Activated CD4-positive, alpha-beta T cell treated with anti-CD3 and anti-CD28 coated beads, Interleukin-10, Interleukin-2, amounts not matched to agents 100 ng/mL and 50 ng/mL, durations not matched to agents 16 hours and 8 hours (primary cell): ENCODE data around the gene SLC6A6.

Experiments used
- DNase-seq: peaks from one replicate; pipeline ENCODE4 v3.0.0-alpha.2; 2020

Gene SLC6A6

DNA sequence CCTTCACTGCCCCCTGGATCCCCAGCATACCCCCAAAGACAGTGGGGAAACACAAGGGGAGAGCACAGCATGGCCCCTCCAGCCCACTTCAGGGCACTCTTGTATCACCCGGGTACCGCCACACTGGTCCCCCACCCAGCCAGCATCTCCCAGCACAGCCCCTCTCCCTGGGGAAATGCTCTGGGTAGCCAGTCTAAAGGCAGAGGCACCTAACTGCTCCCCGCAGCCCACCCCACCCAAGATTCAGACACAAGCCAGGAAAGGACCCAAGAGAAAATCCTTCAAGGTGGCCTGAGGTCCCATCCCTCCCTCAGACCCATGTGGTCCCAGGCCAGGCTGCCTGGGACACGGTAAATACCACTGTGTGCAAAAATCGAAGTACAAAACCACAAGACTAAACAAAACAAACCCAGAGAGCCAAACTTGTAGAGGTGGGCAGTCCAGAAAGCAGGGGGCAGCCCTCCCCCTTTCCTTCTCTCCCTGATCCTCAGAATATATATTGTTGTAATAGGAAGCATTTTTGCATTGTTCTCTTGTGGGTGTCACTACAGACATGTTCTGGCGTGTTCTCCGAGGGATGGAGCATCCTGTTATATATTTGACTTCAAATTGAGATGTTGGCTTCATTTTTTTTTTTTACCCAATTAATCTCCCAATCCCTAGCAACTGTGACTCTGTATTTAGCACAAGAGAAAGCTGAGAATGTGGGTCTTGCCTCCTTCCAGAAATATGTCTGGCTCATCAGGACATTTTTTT is 86.1 kb downstream of the SLC6A6 start:
- no peak for DNase-seq

- no peak for DNase-seq
Measured at GRCh38 chr3:14489641-14490040, 87.2 kb downstream of the SLC6A6 start.

GRCh38 chr3:14490255-14490654 is 87.8 kb downstream of the SLC6A6 start:
- no peak for DNase-seq

DNA sequence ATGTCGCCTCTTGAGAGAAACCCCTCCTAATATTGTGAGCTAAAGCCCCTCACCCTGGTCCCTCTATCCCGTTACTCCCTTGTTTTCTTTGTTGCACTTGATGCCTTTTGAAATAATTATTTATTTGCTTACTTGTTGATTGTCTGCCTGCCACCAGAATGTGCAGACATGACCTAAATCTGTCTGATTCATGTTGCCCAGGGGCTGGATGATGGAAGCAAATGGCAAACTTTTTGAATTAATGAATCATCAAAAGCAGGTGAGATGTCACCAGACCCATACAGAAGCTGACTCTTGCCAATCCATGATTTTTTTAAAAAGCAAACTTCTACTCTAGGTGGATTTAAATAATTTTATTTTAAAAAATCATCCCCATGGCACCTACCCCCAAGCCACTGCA is 88.4 kb downstream of the SLC6A6 start:
- no peak for DNase-seq

- no peak for DNase-seq
Measured at GRCh38 chr3:14491396-14492190, 89.2 kb downstream of the SLC6A6 start.

DNA sequence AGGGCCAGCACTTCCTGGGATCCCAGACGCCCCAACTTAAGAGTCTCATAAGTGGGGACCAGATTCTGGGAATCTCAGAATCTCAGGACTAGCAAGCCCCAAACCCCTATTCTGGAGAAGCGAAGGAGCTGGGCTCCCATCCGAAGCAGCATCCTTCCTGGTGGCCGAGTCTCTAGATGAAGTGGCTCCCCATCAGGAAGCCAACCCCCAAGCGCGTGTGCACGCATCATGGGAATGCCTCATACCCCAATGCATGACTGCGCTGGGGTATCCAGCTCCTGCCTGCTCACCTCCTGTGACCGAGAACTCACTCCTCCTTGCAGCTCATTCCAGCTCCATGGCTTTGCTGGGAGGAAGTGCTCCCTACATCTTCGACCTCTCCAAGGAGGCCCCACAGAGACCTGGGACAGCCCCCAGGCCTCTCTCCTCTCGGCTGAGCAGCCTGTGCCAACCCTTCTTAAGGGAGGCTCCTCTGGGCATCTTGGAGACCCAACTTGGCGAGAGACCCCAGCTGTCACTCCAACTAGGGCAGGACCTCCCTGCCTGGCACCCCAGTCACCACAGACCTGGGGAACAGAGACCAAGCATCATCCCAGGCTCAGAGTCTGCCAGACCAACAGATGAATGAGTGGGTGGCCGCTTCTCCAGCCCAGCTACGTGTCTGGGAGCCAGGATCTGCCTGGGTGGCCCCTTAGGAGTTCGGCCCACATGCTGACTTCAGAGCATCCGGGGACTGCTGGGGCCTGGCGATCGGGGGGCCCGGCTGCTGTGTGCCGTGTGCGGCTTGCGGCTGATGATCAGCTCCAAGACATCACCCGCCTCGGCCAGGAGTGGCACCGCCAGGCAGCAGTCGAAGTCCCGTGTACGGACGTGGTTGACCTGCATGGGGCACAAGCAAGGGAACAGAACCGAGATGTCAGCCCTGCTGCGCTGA is 90.8 kb downstream of the SLC6A6 start:
- no peak for DNase-seq

DNA sequence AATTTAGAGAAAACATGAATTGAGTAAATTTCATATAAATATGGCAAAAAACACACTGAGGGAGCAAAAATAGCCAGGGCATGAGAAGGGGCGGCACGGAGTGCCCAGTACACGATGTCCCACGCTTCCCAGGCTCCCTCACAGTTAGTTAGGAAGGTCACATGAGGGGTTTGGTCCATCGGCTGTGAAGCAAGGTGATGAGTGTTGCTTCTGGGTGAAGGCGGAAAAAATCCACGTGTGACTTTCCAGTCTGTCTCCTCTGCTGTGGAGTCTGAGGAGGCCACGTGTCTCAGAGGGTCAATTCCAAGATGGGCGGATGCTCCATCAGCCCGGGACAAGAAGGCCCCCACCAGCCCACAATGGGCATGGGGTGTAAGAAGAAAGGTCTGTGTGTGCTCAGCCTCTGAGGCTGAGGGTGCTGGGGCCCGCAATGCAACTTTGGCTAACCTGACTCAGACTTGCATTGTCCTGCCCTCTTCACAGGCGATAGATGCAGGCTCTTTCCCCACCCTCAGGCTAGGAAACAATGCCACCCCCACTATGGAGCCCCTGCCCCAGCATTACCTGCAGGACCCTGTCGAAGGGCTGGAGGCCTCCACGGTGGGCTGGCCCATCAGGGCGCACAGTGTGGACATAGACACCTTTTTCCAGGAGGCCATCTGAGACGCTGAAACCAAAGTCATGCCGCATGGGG is 92.0 kb downstream of the SLC6A6 start:
- DNase-seq, result no peak

- no peak for DNase-seq
Measured at GRCh38 chr3:14494973-14495300, 92.5 kb downstream of the SLC6A6 start.

DNA sequence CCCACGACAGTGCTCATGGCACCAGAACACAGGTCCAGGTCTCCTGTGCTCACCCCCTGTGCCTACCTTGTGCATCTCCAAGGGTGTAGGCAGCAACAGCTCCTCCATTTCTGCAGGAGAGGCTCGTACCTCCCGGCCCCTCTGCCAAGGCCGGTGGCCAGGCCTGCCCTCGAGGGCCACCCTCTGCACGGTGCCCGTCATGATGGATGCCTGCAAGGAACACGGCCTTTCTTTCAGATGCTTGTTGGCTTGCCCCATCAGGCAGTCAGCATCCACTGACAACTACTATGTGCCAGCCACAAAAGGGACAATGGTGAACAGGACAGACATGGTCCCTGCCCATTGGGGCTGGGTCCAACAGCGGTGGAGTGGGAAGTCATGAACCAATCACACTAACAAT is 93.9 kb downstream of the SLC6A6 start:
- no peak for DNase-seq

GRCh38 chr3:14497321-14497720 is 94.9 kb downstream of the SLC6A6 start:
- DNase-seq, result no peak

GRCh38 chr3:14502472-14502871 is 100.1 kb downstream of the SLC6A6 start:
- no peak for DNase-seq

DNA sequence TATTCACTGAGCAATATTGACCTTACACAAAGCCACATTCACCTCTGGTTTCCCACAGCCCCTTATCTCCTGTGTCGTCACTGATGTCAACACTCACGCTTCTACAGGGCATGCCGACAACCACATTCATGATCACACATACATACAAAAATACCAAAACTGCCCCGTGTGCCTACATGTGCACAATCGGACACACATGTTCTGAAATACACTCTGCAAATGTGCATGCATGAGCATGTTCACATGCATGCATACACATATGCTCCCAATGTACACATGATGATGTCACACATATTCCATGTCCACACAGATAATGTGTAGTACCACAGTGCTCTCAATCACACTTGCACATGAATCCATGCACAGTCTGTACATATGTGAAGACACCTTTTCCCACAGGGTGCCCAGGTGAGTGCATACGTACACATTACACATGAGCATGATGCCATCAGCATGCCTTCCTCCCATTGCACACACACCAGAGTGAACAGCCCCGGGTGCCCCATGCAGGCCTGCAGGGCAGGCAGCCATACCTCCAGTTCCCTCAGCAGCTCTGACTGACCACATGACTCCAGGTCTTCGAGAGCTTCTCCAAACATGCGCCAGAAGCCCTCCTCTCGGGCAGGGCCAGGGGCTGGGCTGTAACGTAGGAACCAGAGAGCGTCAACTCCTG is 100.8 kb downstream of the SLC6A6 start:
- no peak for DNase-seq

- DNase-seq, result no peak
Measured at GRCh38 chr3:14503706-14504065, 101.3 kb downstream of the SLC6A6 start.

GRCh38 chr3:14505001-14505802 is 102.8 kb downstream of the SLC6A6 start:
- DNase-seq, result no peak

GRCh38 chr3:14505803-14506500 is 103.5 kb downstream of the SLC6A6 start:
- no peak for DNase-seq

DNA sequence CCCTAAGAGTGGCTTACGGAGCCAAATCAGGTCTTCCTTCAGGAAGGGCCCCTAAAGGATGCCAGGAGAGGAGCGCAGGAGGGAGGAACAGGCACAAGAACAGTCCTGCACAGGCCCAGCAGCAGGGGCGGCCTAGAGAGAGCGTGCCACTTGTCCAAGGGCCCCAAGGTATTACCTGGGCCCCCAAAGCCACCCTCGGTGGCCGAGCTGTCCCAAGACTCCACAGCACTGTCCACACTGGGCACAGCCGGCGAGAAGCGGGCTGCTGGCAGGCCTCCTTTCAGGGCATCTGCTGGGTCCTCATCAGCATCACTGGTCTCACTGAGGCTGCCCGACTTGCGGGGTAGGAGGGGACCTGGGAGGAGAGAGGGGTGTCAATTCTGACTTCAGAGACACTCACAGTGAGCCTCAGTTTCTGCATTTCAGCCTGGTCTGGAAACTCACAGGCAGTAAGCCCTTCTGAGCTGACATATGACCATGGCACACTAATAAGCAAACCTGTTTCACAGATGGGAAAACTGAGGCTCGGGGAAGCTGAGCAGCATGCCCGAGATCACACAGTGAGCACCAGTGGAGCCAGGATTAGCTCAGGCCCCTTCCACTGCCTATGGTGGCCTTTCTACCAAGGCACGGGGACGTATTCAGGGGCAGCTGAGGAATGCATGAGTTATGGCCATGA is 104.4 kb downstream of the SLC6A6 start:
- no peak for DNase-seq

- DNase-seq, result no peak
Measured at GRCh38 chr3:14507305-14507741, 104.9 kb downstream of the SLC6A6 start.

- DNase-seq, result no peak
Measured at GRCh38 chr3:14507757-14508504, 105.5 kb downstream of the SLC6A6 start.

DNA sequence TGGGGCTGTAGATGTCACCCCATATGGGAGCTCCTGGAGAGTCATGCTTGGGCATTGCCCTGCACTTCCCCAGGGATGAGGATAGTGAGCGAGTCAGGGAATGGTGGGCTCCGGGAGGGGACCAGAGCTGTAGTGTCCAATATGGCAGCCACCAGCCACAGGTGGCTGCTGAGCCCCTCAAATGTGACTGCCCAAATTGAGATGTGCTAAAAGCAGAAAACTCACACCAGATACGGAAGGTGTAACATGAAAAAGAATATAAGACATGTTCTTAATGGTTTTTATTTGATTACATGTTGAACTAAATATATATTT is 106.1 kb downstream of the SLC6A6 start:
- no peak for DNase-seq
